ENCODE results near the gene LRMDA. TPM values are rescaled to one million over a fixed set of nuclear protein-coding genes. Genes with fewer than 3 reads are reported as not detected.

LRMDA gene
- total RNA-seq, 1 experiment from 2014 or later: 1.2 TPM

DNA sequence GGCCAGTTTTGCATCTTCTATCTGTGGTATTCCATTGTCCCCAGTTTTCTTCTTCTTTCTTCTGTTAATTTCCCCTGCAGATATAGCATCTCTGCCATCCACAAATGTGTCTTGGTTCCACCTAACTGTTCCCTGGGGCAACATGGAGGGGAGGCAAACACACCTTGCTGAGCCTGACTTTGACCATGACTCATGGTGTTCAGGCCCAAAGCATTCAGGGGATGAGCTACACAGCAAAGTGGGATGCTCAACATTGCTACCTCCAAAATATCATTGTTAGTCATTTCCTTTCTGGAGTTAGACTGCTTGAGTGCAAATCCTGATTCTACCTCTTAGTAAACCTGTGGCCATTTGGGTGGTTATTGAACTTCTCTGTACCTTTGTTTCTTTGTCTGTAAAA lies 542.7 kb downstream of the LRMDA start:
- H3K79me2 ChIP-seq (ENCODE audit: low read length): no peaks in the 10 kb centered on the region
- no TSS peak for BruUV-seq (replicated peaks)
- H4K20me1 ChIP-seq (ENCODE audit: low read length): no peaks in the 10 kb centered on the region
- intact Hi-C loops (cut with micrococcal nuclease): no loop called here
- ATAC-seq: peak; percentile 72
- CTCF ChIA-PET: no interaction called here
- 0 out of 2 replicates have a peak, but pooled peaks cover 8% of the 10 kb centered on the region for H3K9me2 ChIP-seq (replicated peaks; ENCODE audit: low read length)
- no peak overlapping the region for H3K9ac ChIP-seq (ENCODE audit: low read length)
- H3K9me3 ChIP-seq (ENCODE audit: low read length): no peaks in the 10 kb centered on the region
- no peak overlapping the region for H3K27ac ChIP-seq (ENCODE audit: low read length)
- POLR2A ChIA-PET (ENCODE audit: unreplicated experiment): no interaction called here
- H2AFZ ChIP-seq (ENCODE audit: low read length): no peak overlapping the region
- no peaks in the 10 kb centered on the region for H3K36me3 ChIP-seq (ENCODE audit: low read depth, low read length)
- no peaks in the 10 kb centered on the region for H3F3A ChIP-seq (ENCODE audit: low read length, unreplicated experiment)
- TF ChIP-seq, protein P1, sequence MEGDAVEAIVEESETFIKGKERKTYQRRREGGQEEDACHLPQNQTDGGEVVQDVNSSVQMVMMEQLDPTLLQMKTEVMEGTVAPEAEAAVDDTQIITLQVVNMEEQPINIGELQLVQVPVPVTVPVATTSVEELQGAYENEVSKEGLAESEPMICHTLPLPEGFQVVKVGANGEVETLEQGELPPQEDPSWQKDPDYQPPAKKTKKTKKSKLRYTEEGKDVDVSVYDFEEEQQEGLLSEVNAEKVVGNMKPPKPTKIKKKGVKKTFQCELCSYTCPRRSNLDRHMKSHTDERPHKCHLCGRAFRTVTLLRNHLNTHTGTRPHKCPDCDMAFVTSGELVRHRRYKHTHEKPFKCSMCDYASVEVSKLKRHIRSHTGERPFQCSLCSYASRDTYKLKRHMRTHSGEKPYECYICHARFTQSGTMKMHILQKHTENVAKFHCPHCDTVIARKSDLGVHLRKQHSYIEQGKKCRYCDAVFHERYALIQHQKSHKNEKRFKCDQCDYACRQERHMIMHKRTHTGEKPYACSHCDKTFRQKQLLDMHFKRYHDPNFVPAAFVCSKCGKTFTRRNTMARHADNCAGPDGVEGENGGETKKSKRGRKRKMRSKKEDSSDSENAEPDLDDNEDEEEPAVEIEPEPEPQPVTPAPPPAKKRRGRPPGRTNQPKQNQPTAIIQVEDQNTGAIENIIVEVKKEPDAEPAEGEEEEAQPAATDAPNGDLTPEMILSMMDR (conservative IDR thresholded peaks at IDR 0.05; ENCODE audit: low read depth, low read length): no peak
- TF ChIP-seq EZH2phosphoT487 (IDR thresholded peaks at IDR 0.05; ENCODE audit: borderline replicate concordance, low read length) (no peak), EZH2 (IDR thresholded peaks at IDR 0.05; ENCODE audit: low read length, unreplicated experiment) (no peak)
- peaks cover 9% of the 10 kb centered on the region; the same call in 1 of the 2 replicates for H3K27me3 ChIP-seq (ENCODE audit: low read length)
- H3K4me1 ChIP-seq (ENCODE audit: insufficient read depth, low read length): peaks cover 7% of the 10 kb centered on the region; the same call in 1 of the 2 replicates
- no peak overlapping the region for H3K4me2 ChIP-seq (ENCODE audit: low read length)
- DNase-seq: peak; percentile 93
- H3K4me3 ChIP-seq (ENCODE audit: low read length): no peak overlapping the region

DNA sequence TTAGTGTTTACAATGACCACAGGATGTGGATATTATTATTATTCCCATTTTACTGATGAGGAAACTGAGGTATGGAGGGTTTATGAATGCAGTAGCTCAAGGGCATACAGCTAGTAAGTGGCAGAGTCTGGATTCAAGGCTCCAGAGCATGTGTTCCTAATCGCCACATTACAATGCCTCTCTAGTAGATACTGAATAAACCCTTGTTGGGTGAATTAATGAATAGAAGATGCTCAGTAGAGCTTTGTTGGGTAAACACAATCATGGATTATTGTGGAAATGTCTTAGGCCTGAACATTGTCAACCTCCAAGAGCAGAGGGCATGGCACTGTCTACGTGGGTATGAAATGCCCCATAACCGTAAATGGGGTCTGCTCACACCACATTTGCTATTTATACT lies 545.3 kb downstream of the LRMDA start:
- Histone ChIP-seq H3K4me1 (ENCODE audit: insufficient read depth, low read length) (peaks cover 7% of the 10 kb centered on the region; the same call in 1 of the 2 replicates), H3K36me3 (ENCODE audit: low read depth, low read length) (no peaks in the 10 kb centered on the region), H3K4me2 (ENCODE audit: low read length) (no peak overlapping the region), H2AFZ (ENCODE audit: low read length) (no peak overlapping the region), H4K20me1 (ENCODE audit: low read length) (no peaks in the 10 kb centered on the region), H3F3A (ENCODE audit: low read length, unreplicated experiment) (no peaks in the 10 kb centered on the region), H3K9me2 (replicated peaks; ENCODE audit: low read length) (no peaks in the 10 kb centered on the region), H3K9ac (ENCODE audit: low read length) (no peak overlapping the region), H3K9me3 (ENCODE audit: low read length) (no peaks in the 10 kb centered on the region), H3K4me3 (ENCODE audit: low read length) (no peak overlapping the region), H3K27ac (ENCODE audit: low read length) (no peak overlapping the region), H3K79me2 (ENCODE audit: low read length) (no peaks in the 10 kb centered on the region), H3K27me3 (ENCODE audit: low read length) (peaks cover 23% of the 10 kb centered on the region)
- TF ChIP-seq, protein P1 (conservative IDR thresholded peaks at IDR 0.05; ENCODE audit: low read depth, low read length): no peak
- no peak for TF ChIP-seq EZH2 (IDR thresholded peaks at IDR 0.05; ENCODE audit: low read length, unreplicated experiment)
- no peak for TF ChIP-seq EZH2phosphoT487 (IDR thresholded peaks at IDR 0.05; ENCODE audit: borderline replicate concordance, low read length)
- DNase-seq (no peak), ATAC-seq (no peak)
- ChIA-PET CTCF (no interaction called here), POLR2A (ENCODE audit: unreplicated experiment) (no interaction called here)
- no TSS peak for BruUV-seq (replicated peaks)
- intact Hi-C loops (cut with micrococcal nuclease): no loop called here

DNA sequence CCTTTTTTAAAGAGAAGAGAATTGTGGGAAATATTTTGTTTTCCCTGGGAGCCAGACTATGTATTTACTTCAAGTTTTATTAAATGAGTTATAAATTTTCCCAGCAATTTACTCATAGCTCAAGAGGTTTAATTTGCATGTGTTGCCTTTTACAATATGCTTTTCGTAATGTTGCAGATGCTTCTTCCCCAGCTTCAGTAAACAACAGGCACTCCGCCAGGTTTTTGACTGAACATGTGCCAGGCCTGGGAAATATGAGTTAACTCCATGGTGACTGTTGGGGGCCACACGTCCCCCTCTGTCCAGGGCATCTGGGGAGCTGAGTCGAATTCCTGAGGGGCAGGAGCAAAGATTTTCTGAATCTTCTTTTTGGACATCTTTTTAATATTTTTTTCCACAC lies 545.7 kb downstream of the LRMDA start:
- Histone ChIP-seq H3K79me2 (ENCODE audit: low read length) (no peaks in the 10 kb centered on the region), H3K27me3 (ENCODE audit: low read length) (peaks cover 26% of the 10 kb centered on the region), H3K4me3 (ENCODE audit: low read length) (no peak overlapping the region), H2AFZ (ENCODE audit: low read length) (no peak overlapping the region), H3K27ac (ENCODE audit: low read length) (no peak overlapping the region), H4K20me1 (ENCODE audit: low read length) (no peaks in the 10 kb centered on the region), H3F3A (ENCODE audit: low read length, unreplicated experiment) (no peaks in the 10 kb centered on the region), H3K4me1 (ENCODE audit: insufficient read depth, low read length) (peaks cover 7% of the 10 kb centered on the region; the same call in 1 of the 2 replicates), H3K9me3 (ENCODE audit: low read length) (no peaks in the 10 kb centered on the region), H3K9me2 (replicated peaks; ENCODE audit: low read length) (no peaks in the 10 kb centered on the region), H3K9ac (ENCODE audit: low read length) (no peak overlapping the region), H3K4me2 (ENCODE audit: low read length) (no peak overlapping the region), H3K36me3 (ENCODE audit: low read depth, low read length) (no peaks in the 10 kb centered on the region)
- ATAC-seq (no peak), DNase-seq (no peak)
- TF ChIP-seq EZH2 (IDR thresholded peaks at IDR 0.05; ENCODE audit: low read length, unreplicated experiment) (no peak), EZH2phosphoT487 (IDR thresholded peaks at IDR 0.05; ENCODE audit: borderline replicate concordance, low read length) (0 out of 2 replicates have a peak, but pooled peaks have one; percentile 10)
- POLR2A ChIA-PET (ENCODE audit: unreplicated experiment): no interaction called here
- intact Hi-C loops (cut with micrococcal nuclease): no loop called here
- no TSS peak for BruUV-seq (replicated peaks)
- CTCF ChIA-PET: no interaction called here
